Hematopoietic multipotent progenitor cell treated with erythropoietin and hydrocortisone succinate and interleukin-3 and kit ligand, for 4 days (in vitro differentiated cells): ENCODE results near the gene ECD.
A peak's percentile ranks its signal among the peaks of the same experiment; 100 is the strongest.

Experiments used
- DNase-seq: peaks from one replicate; pipeline ENCODE4 v3.0.0-alpha.2; 2015

The ECD gene

GRCh38 chr10:73167783-73168464 lies at the start of gene ECD, which contains the start of gene FAM149B1:
Gene ECD, minus strand, starts transcription at chr10:73168008. Its CDS starts 4,071 bp downstream, at chr10:73163937.
Gene FAM149B1, plus strand, starts transcription at chr10:73168119. Its CDS starts 221 bp downstream, at chr10:73168340.
- peak; percentile 98 for DNase-seq

- no peak for DNase-seq
Observed at GRCh38 chr10:73215749-73216148, 47.9 kb upstream of the ECD start.

- no peak for DNase-seq
Observed at GRCh38 chr10:73211106-73211811, 43.5 kb upstream of the ECD start.

- DNase-seq = no peak
Observed at GRCh38 chr10:73210395-73211105, 42.7 kb upstream of the ECD start.

- DNase-seq = no peak
Observed at GRCh38 chr10:73209705-73210104, 41.9 kb upstream of the ECD start.

GRCh38 chr10:73207883-73208282 lies 40.1 kb upstream of the ECD start:
- no peak for DNase-seq

- DNase-seq = no peak
Observed at GRCh38 chr10:73206385-73206784, 38.6 kb upstream of the ECD start.

- no peak for DNase-seq
Observed at GRCh38 chr10:73205890-73206289, 38.1 kb upstream of the ECD start.

GRCh38 chr10:73205081-73205480 lies 37.3 kb upstream of the ECD start:
- no peak for DNase-seq

GRCh38 chr10:73190188-73190587 lies 22.4 kb upstream of the ECD start:
- no peak for DNase-seq

- no peak for DNase-seq
Observed at GRCh38 chr10:73186266-73186665, 18.5 kb upstream of the ECD start.

- DNase-seq = no peak
Observed at GRCh38 chr10:73183667-73184281, 16.0 kb upstream of the ECD start.

- no peak for DNase-seq
Observed at GRCh38 chr10:73182568-73182967, 14.8 kb upstream of the ECD start.

- peak; percentile 14 for DNase-seq
Observed at GRCh38 chr10:73174148-73174925, 6.5 kb upstream of the ECD start.

GRCh38 chr10:73172867-73173266 lies 5.1 kb upstream of the ECD start:
- DNase-seq = no peak

- no peak for DNase-seq
Observed at GRCh38 chr10:73169320-73169719, 1.5 kb upstream of the ECD start.

- no peak for DNase-seq
Observed at GRCh38 chr10:73168465-73168803, 626 bp upstream of the ECD start.

GRCh38 chr10:73167458-73167782 lies 388 bp downstream of the ECD start:
- DNase-seq = no peak

- no peak for DNase-seq
Observed at GRCh38 chr10:73166972-73167371, 836 bp downstream of the ECD start.

GRCh38 chr10:73163096-73163495 lies 4.7 kb downstream of the ECD start:
- DNase-seq = no peak

GRCh38 chr10:73161662-73162061 lies 6.1 kb downstream of the ECD start:
- no peak for DNase-seq

GRCh38 chr10:73161079-73161478 lies 6.7 kb downstream of the ECD start:
- no peak for DNase-seq
